GM23248 (cell line): ENCODE data around the gene SYNDIG1. TPM values are rescaled to one million over a fixed set of nuclear protein-coding genes. Genes with fewer than 3 reads are reported as not detected.

Source experiments
- DNase-seq: peaks from one replicate; pipeline ENCODE4 v3.0.0-alpha.2; 2015
- H2AFZ ChIP-seq: fragments of 200-600 bp; sonication (generic); 2 replicates; pipeline ENCODE4 v1.6.1; 2016; ENCODE audit warnings: antibody characterized with exemption
- H3F3A ChIP-seq: fragments of 200-600 bp; sonication (generic); 2 replicates; pipeline ENCODE4 v1.6.1; 2016; ENCODE audit warnings: mild to moderate bottlenecking, antibody characterized with exemption, mixed run types; ENCODE audit not compliant: insufficient read depth
- H3K27ac ChIP-seq: fragments of 200-600 bp; sonication (generic); 2 replicates; pipeline ENCODE4 v1.5.1; 2016; ENCODE audit warnings: mild to moderate bottlenecking
- H3K27me3 ChIP-seq: fragments of 200-600 bp; sonication (generic); replicated peaks from 2 replicates; pipeline ENCODE4 v1.6.1; 2016; ENCODE audit warnings: mild to moderate bottlenecking; ENCODE audit not compliant: insufficient read depth
- H3K36me3 ChIP-seq: fragments of 200-600 bp; sonication (generic); 2 replicates; pipeline ENCODE4 v1.6.1; 2016; ENCODE audit warnings: low read depth, mild to moderate bottlenecking
- H3K4me1 ChIP-seq: fragments of 200-600 bp; sonication (generic); 2 replicates; pipeline ENCODE4 v1.6.1; 2016; ENCODE audit warnings: mild to moderate bottlenecking; ENCODE audit not compliant: insufficient read depth
- H3K4me2 ChIP-seq: fragments of 200-600 bp; sonication (generic); one replicate; pipeline ENCODE4 v1.6.1; 2016; ENCODE audit warnings: mild to moderate bottlenecking; ENCODE audit not compliant: unreplicated experiment
- H3K4me3 ChIP-seq: fragments of 200-600 bp; sonication (generic); 2 replicates; pipeline ENCODE4 v1.5.1; 2016; ENCODE audit warnings: mild to moderate bottlenecking
- H3K79me2 ChIP-seq: fragments of 200-600 bp; sonication (generic); 2 replicates; pipeline ENCODE4 v1.6.1; 2016; ENCODE audit warnings: mild to moderate bottlenecking; ENCODE audit not compliant: insufficient read depth
- H3K9ac ChIP-seq: fragments of 200-600 bp; sonication (generic); 2 replicates; pipeline ENCODE4 v1.6.1; 2016; ENCODE audit warnings: mild to moderate bottlenecking
- H3K9me2 ChIP-seq: fragments of 200-600 bp; sonication (generic); 2 replicates; pipeline ENCODE4 v1.6.1; 2016; ENCODE audit warnings: mixed run types, mild to moderate bottlenecking, moderate library complexity; ENCODE audit not compliant: insufficient read depth
- H3K9me3 ChIP-seq: fragments of 200-600 bp; sonication (generic); one replicate; pipeline ENCODE4 v1.6.1; 2017; ENCODE audit warnings: low read depth
- H4K20me1 ChIP-seq: fragments of 200-600 bp; sonication (generic); 2 replicates; pipeline ENCODE4 v1.6.0; 2016; ENCODE audit not compliant: insufficient read depth
- EZH2 ChIP-seq: fragments of 200-600 bp; sonication (generic); IDR thresholded peaks from 2 replicates; pipeline ENCODE4 v1.6.1; 2018; ENCODE audit warnings: antibody characterized with exemption, mild to moderate bottlenecking; ENCODE audit not compliant: insufficient read depth, poor library complexity, severe bottlenecking
- EZH2phosphoT487 ChIP-seq: fragments of 200-600 bp; sonication (generic); IDR thresholded peaks from 2 replicates; pipeline ENCODE4 v1.6.1; 2018; ENCODE audit warnings: antibody characterized with exemption, moderate library complexity, mild to moderate bottlenecking, low read depth; ENCODE audit not compliant: insufficient read depth
- WGBS, 2 experiments: methylation state at CpG; one replicate each; pipeline ENCODE4 v1.1.6; 2015 to 2017; ENCODE audit warnings: low lambda C conversion rate in 2 of 2, low coverage in 1 of 2; ENCODE audit errors: missing lambda C conversion rate in 2 of 2; 5-methylcytosine and 5-hydroxymethylcytosine counted together
- in situ Hi-C: fragments of 300-500 bp; cut with MboI; formaldehyde crosslinking; loops from 2 replicates; pipeline ENCODE4 v1.15.0; 2020
- polyA plus RNA-seq: library from polyadenylated mRNA; unstranded; fragments of >200 nt; fragmentation: Nextera tagmentation; extraction: Ambion mirVana; gene quantifications from 2 replicates; pipeline ENCODE4 v1.2.1, GENCODE V29; 2016
- total RNA-seq: library from RNA; depleted of rRNA; stranded (reverse); fragments of >200 nt; shearing (Covaris generic); gene quantifications from 2 replicates; pipeline ENCODE4 v1.2.3, GENCODE V29; 2014

The SYNDIG1 gene
- total and polyA plus RNA-seq, 2 experiments from 2014 or later = 1.6 to 2.6 TPM

- Histone ChIP-seq H3F3A (no peaks in the 10 kb centered on the region), H3K27ac (no peak overlapping the region), H3K9me3 (no peaks in the 10 kb centered on the region), H3K4me1 (no peaks in the 10 kb centered on the region), H3K27me3 (no peaks in the 10 kb centered on the region), H3K4me3 (no peak overlapping the region), H3K9me2 (no peaks in the 10 kb centered on the region), H4K20me1 (no peaks in the 10 kb centered on the region), H3K9ac (no peak overlapping the region), H3K4me2 (no peak overlapping the region), H3K79me2 (no peaks in the 10 kb centered on the region), H2AFZ (no peak overlapping the region), H3K36me3 (no peaks in the 10 kb centered on the region)
- no peak for TF ChIP-seq EZH2
- no peak for TF ChIP-seq EZH2phosphoT487
- DNase-seq = no peak
- in situ Hi-C loops = no loop called here
- WGBS, 2 experiments = 72 to 75% methylated on average over 10 of the region's 10 CpGs
Measured at GRCh38 chr20:24579475-24579874, 110.0 kb downstream of the SYNDIG1 start.

- Histone ChIP-seq H3K27ac (no peak overlapping the region), H3K9ac (no peak overlapping the region), H4K20me1 (no peaks in the 10 kb centered on the region), H3K27me3 (no peaks in the 10 kb centered on the region), H2AFZ (no peak overlapping the region), H3K9me3 (no peaks in the 10 kb centered on the region), H3K36me3 (no peaks in the 10 kb centered on the region), H3K4me3 (no peak overlapping the region), H3K79me2 (no peaks in the 10 kb centered on the region), H3K9me2 (no peaks in the 10 kb centered on the region), H3K4me1 (0 out of 2 replicates have a peak, but pooled peaks cover 3% of the 10 kb centered on the region), H3F3A (no peaks in the 10 kb centered on the region), H3K4me2 (no peak overlapping the region)
- TF ChIP-seq EZH2 (no peak), EZH2phosphoT487 (no peak)
- peak; percentile 35 for DNase-seq
- in situ Hi-C loops = no loop called here
- 38 to 43% methylated on average over 8 of the region's 8 CpGs for WGBS, 2 experiments
Measured at GRCh38 chr20:24580006-24580405, 110.6 kb downstream of the SYNDIG1 start.

- H2AFZ ChIP-seq = no peak overlapping the region
- WGBS, 2 experiments = 76 to 85% methylated on average over 10 of the region's 10 CpGs
- TF ChIP-seq EZH2 (no peak), EZH2phosphoT487 (no peak)
- 0 out of 2 replicates have a peak, but pooled peaks cover 3% of the 10 kb centered on the region for H3K4me1 ChIP-seq
- peak; percentile 4 for DNase-seq
- H3K4me2 ChIP-seq = no peak overlapping the region
- no peak overlapping the region for H3K27ac ChIP-seq
- no peaks in the 10 kb centered on the region for H3F3A ChIP-seq
- in situ Hi-C loops = no loop called here
- no peaks in the 10 kb centered on the region for H3K9me3 ChIP-seq
- no peaks in the 10 kb centered on the region for H3K36me3 ChIP-seq
- H3K9ac ChIP-seq = no peak overlapping the region
- H3K79me2 ChIP-seq = no peaks in the 10 kb centered on the region
- H3K27me3 ChIP-seq = no peaks in the 10 kb centered on the region
- no peaks in the 10 kb centered on the region for H3K9me2 ChIP-seq
- no peaks in the 10 kb centered on the region for H4K20me1 ChIP-seq
- no peak overlapping the region for H3K4me3 ChIP-seq
Measured at GRCh38 chr20:24580855-24581254, 111.4 kb downstream of the SYNDIG1 start.

- no peak overlapping the region for H2AFZ ChIP-seq
- H3K27me3 ChIP-seq = no peaks in the 10 kb centered on the region
- no peak overlapping the region for H3K27ac ChIP-seq
- in situ Hi-C loops = no loop called here
- WGBS, 2 experiments = 73 to 77% methylated on average over 9 to 13 of the region's 13 CpGs
- H3K4me2 ChIP-seq = no peak overlapping the region
- no peaks in the 10 kb centered on the region for H3F3A ChIP-seq
- no peaks in the 10 kb centered on the region for H3K9me2 ChIP-seq
- no peaks in the 10 kb centered on the region for H3K36me3 ChIP-seq
- no peaks in the 10 kb centered on the region for H3K9me3 ChIP-seq
- H3K4me1 ChIP-seq = 0 out of 2 replicates have a peak, but pooled peaks cover 3% of the 10 kb centered on the region
- no peaks in the 10 kb centered on the region for H4K20me1 ChIP-seq
- no peak overlapping the region for H3K4me3 ChIP-seq
- DNase-seq = no peak
- no peaks in the 10 kb centered on the region for H3K79me2 ChIP-seq
- H3K9ac ChIP-seq = no peak overlapping the region
- TF ChIP-seq EZH2 (no peak), EZH2phosphoT487 (no peak)
Measured at GRCh38 chr20:24581443-24582170, 112.2 kb downstream of the SYNDIG1 start.
